Stomach (tissue), 4 donors: ENCODE measurements around the gene GORASP2.

ENCODE experiments used
- CTCF ChIP-seq, 7 experiments: fragments of 450-650 bp in 4 of 7; fragments of 200-600 bp in 3 of 7; sonication (generic) in 3 of 7; IDR thresholded peaks; one replicate each; pipeline ENCODE4 v1.5.1; 2016 to 2019; ENCODE audit warnings: antibody characterized with exemption in 7 of 7, control low read depth in 2 of 7, mild to moderate bottlenecking in 1 of 7
- EP300 ChIP-seq: sonication (generic); formaldehyde crosslinking; IDR thresholded peaks from one replicate; pipeline ENCODE4 v1.6.1; 2017; ENCODE audit warnings: antibody characterized with exemption
- POLR2A ChIP-seq, 4 donors: fragments of 450-650 bp; IDR thresholded peaks; one replicate each; pipeline ENCODE4 v1.6.1; 2016; ENCODE audit warnings: antibody characterized with exemption in 4 of 4, control low read depth in 2 of 4, mild to moderate bottlenecking in 1 of 4, moderate library complexity in 1 of 4
- POLR2AphosphoS5 ChIP-seq, 3 donors: sonication (generic); formaldehyde crosslinking; IDR thresholded peaks; one replicate each; pipeline ENCODE4 v1.6.1; 2016; ENCODE audit warnings: antibody characterized with exemption in 3 of 3

- TF ChIP-seq CTCF (IDR thresholded peaks at IDR 0.05) = no peak
- no peak for TF ChIP-seq POLR2A (IDR thresholded peaks at IDR 0.05)
- no peak for TF ChIP-seq POLR2AphosphoS5 (IDR thresholded peaks at IDR 0.05)
- TF ChIP-seq EP300 = no peak
Observed at GRCh38 chr2:170881840-170882239, 47.2 kb upstream of the GORASP2 start.
